ENCODE measurements around the gene MEX3D. TPM values are rescaled to one million over a fixed set of nuclear protein-coding genes. Genes with fewer than 3 reads are reported as not detected.

MEX3D gene
- total and polyA plus RNA-seq, 2 experiments from 2014 or later = 12.4 to 94.9 TPM

GRCh38 chr19:1511318-1512317, 56.5 kb downstream of the MEX3D start:
- no peaks in the 10 kb centered on the region for H3K4me1 ChIP-seq (ENCODE audit: insufficient read depth)
- Mint-ChIP-seq H3K9me3 (peaks cover 5% of the 10 kb centered on the region; the same call in 2 of the 3 replicates), H3K27ac (no peak overlapping the region), H3K4me3 (no peak overlapping the region), H3K27me3 (ENCODE audit: insufficient read depth, low read depth, poor library complexity) (peaks cover 28% of the 10 kb centered on the region), H3K36me3 (ENCODE audit: low read depth) (no peaks in the 10 kb centered on the region), H3K4me1 (no peaks in the 10 kb centered on the region; the same call in 2 of the 3 replicates)
- no peaks in the 10 kb centered on the region for H3K9me2 ChIP-seq (ENCODE audit: insufficient read depth)
- no peak for DNase-seq (ENCODE audit: low spot score)
- no peak overlapping the region for H3K27ac ChIP-seq (ENCODE audit: low read depth)
- H2AFZ ChIP-seq = no peak overlapping the region
- H3K36me3 ChIP-seq (ENCODE audit: insufficient read depth) = no peaks in the 10 kb centered on the region
- H3F3A ChIP-seq (replicated peaks; ENCODE audit: low read depth) = peaks cover 9% of the 10 kb centered on the region; the same call in 1 of the 2 replicates
- H3K4me2 ChIP-seq = no peak overlapping the region
- no peak overlapping the region for H3K4me3 ChIP-seq
- TF ChIP-seq CTCF (conservative IDR thresholded peaks at IDR 0.05; ENCODE audit: low read depth in 2 of 2) = no peak
- no peak for TF ChIP-seq POLR2AphosphoS5 (IDR thresholded peaks at IDR 0.05; ENCODE audit: low read depth)
- TF ChIP-seq EZH2 (IDR thresholded peaks at IDR 0.05; ENCODE audit: low read depth, unreplicated experiment) = no peak
- TF ChIP-seq ZNF114 (CRISPR knock-in tag; IDR thresholded peaks at IDR 0.05) = no peak
- TF ChIP-seq NANOG (IDR thresholded peaks at IDR 0.05; ENCODE audit: borderline replicate concordance) = no peak
- no peak for TF ChIP-seq ZNF331 (CRISPR knock-in tag; IDR thresholded peaks at IDR 0.05; ENCODE audit: low read depth)
- TF ChIP-seq REST (IDR thresholded peaks at IDR 0.05; ENCODE audit: unreplicated experiment) = no peak
- TF ChIP-seq, protein P1, sequence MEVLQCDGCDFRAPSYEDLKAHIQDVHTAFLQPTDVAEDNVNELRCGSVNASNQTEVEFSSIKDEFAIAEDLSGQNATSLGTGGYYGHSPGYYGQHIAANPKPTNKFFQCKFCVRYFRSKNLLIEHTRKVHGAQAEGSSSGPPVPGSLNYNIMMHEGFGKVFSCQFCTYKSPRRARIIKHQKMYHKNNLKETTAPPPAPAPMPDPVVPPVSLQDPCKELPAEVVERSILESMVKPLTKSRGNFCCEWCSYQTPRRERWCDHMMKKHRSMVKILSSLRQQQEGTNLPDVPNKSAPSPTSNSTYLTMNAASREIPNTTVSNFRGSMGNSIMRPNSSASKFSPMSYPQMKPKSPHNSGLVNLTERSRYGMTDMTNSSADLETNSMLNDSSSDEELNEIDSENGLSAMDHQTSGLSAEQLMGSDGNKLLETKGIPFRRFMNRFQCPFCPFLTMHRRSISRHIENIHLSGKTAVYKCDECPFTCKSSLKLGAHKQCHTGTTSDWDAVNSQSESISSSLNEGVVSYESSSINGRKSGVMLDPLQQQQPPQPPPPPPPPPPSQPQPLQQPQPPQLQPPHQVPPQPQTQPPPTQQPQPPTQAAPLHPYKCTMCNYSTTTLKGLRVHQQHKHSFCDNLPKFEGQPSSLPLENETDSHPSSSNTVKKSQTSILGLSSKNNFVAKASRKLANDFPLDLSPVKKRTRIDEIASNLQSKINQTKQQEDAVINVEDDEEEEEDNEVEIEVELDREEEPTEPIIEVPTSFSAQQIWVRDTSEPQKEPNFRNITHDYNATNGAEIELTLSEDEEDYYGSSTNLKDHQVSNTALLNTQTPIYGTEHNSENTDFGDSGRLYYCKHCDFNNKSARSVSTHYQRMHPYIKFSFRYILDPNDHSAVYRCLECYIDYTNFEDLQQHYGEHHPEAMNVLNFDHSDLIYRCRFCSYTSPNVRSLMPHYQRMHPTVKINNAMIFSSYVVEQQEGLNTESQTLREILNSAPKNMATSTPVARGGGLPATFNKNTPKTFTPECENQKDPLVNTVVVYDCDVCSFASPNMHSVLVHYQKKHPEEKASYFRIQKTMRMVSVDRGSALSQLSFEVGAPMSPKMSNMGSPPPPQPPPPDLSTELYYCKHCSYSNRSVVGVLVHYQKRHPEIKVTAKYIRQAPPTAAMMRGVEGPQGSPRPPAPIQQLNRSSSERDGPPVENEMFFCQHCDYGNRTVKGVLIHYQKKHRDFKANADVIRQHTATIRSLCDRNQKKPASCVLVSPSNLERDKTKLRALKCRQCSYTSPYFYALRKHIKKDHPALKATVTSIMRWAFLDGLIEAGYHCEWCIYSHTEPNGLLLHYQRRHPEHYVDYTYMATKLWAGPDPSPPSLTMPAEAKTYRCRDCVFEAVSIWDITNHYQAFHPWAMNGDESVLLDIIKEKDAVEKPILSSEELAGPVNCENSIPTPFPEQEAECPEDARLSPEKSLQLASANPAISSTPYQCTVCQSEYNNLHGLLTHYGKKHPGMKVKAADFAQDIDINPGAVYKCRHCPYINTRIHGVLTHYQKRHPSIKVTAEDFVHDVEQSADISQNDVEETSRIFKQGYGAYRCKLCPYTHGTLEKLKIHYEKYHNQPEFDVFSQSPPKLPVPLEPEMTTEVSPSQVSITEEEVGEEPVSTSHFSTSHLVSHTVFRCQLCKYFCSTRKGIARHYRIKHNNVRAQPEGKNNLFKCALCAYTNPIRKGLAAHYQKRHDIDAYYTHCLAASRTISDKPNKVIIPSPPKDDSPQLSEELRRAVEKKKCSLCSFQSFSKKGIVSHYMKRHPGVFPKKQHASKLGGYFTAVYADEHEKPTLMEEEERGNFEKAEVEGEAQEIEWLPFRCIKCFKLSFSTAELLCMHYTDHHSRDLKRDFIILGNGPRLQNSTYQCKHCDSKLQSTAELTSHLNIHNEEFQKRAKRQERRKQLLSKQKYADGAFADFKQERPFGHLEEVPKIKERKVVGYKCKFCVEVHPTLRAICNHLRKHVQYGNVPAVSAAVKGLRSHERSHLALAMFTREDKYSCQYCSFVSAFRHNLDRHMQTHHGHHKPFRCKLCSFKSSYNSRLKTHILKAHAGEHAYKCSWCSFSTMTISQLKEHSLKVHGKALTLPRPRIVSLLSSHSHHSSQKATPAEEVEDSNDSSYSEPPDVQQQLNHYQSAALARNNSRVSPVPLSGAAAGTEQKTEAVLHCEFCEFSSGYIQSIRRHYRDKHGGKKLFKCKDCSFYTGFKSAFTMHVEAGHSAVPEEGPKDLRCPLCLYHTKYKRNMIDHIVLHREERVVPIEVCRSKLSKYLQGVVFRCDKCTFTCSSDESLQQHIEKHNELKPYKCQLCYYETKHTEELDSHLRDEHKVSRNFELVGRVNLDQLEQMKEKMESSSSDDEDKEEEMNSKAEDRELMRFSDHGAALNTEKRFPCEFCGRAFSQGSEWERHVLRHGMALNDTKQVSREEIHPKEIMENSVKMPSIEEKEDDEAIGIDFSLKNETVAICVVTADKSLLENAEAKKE (CRISPR knock-in tag; IDR thresholded peaks at IDR 0.05) = no peak
- TF ChIP-seq CREB1 (CRISPR knock-in tag; IDR thresholded peaks at IDR 0.05; ENCODE audit: low read depth) = no peak
- no peak for TF ChIP-seq STAT1 (IDR thresholded peaks at IDR 0.05; ENCODE audit: unreplicated experiment)
- no peak for TF ChIP-seq JUNB (IDR thresholded peaks at IDR 0.05; ENCODE audit: unreplicated experiment)
- TF ChIP-seq, protein P2, sequence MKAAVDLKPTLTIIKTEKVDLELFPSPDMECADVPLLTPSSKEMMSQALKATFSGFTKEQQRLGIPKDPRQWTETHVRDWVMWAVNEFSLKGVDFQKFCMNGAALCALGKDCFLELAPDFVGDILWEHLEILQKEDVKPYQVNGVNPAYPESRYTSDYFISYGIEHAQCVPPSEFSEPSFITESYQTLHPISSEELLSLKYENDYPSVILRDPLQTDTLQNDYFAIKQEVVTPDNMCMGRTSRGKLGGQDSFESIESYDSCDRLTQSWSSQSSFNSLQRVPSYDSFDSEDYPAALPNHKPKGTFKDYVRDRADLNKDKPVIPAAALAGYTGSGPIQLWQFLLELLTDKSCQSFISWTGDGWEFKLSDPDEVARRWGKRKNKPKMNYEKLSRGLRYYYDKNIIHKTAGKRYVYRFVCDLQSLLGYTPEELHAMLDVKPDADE (IDR thresholded peaks at IDR 0.05) = no peak
- no peak for TF ChIP-seq EZH2phosphoT487 (IDR thresholded peaks at IDR 0.05; ENCODE audit: unreplicated experiment)
- H3K27me3 ChIP-seq (ENCODE audit: insufficient read depth) = peaks cover 8% of the 10 kb centered on the region; the same call in 1 of the 2 replicates
- H3K79me2 ChIP-seq (replicated peaks; ENCODE audit: insufficient read depth) = no peaks in the 10 kb centered on the region
- ATAC-seq = no peak
- H4K20me1 ChIP-seq (replicated peaks; ENCODE audit: insufficient read depth) = no peaks in the 10 kb centered on the region
